Epithelial cell of proximal tubule (primary cell): ENCODE data around the gene CST5. TPM values are rescaled to one million over a fixed set of nuclear protein-coding genes. Genes with fewer than 3 reads are reported as not detected.
"Not testable (repeated sequence)": the region's sequence is repeated elsewhere in the genome, so short reads cannot be mapped to it uniquely, and the experiment has no call there.

Source experiments
- DNase-seq: peaks from one replicate; pipeline ENCODE4 v3.0.0-alpha.2; 2011; ENCODE audit warnings: low read depth
- H3K4me3 ChIP-seq: 2 replicates; pipeline ENCODE4 v1.5.1; 2011; ENCODE audit warnings: low read depth, mild to moderate bottlenecking, low read length
- CTCF ChIP-seq: conservative IDR thresholded peaks from 2 replicates; pipeline ENCODE4 v1.5.1; 2012; ENCODE audit warnings: low read depth, mild to moderate bottlenecking, low read length
- total RNA-seq: library from RNA; depleted of rRNA; stranded (reverse); fragments of >200 nt; gene quantifications from 2 replicates; pipeline ENCODE4 v1.2.3, GENCODE V29; 2015

Gene CST5
- total RNA-seq, 1 donor from 2014 or later: not detected

DNA sequence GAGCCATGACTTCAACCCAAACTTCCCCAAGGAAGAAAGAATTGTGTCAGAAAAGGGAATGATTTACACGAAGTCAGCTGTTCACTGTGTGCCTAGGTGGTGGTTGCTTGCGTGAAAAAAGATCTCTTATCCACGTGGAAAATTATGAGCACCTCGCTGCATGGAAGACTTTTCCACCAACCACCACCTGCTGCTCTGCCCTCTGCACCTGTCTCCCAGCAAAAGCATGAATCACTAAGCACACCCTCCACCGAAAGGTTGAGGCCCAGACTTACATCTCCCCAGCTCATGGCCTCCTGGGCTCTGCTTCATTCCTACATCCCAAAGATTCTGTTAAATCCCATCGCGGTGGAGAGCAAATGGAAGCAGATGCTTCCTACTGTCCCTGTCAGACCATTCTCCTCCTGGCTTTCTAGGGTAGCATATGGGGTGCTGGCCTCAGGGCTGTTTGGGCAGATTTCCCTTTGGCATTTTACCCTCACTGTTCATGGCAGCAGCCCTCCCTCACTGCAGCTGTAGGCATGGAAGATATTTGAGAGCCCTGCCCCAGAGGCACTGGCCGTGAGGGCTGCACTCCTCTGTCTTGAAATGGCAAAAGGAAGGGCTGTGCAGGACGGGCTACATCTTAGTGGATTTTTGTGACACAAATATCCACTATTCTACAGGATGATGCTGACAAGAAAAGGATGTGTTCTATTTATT, 37.6 kb upstream of the CST5 start:
- no peak for TF ChIP-seq CTCF
- H3K4me3 ChIP-seq: no peak overlapping the region
- no peak for DNase-seq

GRCh38 chr20:23915844-23916243, 36.3 kb upstream of the CST5 start:
- no peak for TF ChIP-seq CTCF
- no peak for DNase-seq
- no peak overlapping the region for H3K4me3 ChIP-seq

GRCh38 chr20:23914469-23914868, 34.9 kb upstream of the CST5 start:
- not testable (repeated sequence) for DNase-seq, H3K4me3 ChIP-seq

DNA sequence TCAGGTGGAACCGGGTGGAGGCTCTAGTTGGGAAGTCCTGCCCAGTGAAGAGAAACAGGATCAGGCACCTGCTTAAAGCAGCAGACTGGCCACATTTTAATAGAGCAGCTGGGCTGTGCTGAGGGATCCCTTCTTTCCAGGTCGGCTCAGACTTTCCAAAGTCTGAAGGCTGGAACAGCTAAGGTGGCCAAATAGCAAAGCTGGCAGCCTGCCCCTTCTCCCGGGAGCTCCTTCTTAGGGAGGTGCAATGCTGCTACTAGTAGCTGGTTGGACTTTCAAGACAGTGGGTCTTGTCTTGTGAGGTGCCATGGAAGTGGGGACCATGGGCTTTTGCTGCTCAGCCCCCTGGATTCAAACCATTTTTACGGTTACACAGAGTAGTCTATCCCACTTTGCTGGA, 30.7 kb upstream of the CST5 start:
- no peak for TF ChIP-seq CTCF
- H3K4me3 ChIP-seq: no peak overlapping the region
- no peak for DNase-seq

DNA sequence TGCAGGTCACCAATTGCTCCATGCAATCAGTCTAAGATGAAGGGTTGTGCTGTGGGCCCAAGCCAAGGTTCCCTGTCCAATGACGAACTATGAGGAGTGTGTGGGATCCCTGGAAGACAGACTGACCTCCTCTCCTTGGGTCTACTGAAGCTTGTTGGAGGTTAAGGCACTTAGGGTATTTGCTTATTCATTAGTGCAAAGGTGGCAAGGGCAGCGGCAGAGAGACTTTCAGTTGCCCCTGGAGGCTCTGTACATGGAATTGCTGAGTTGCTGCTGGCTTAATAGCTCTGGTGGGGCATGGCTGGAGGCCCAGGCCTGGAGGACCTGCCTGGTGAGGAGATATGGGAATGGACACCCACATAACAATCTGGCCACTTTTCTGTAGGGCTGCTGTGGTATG, 29.8 kb upstream of the CST5 start:
- H3K4me3 ChIP-seq: no peak overlapping the region
- no peak for TF ChIP-seq CTCF
- no peak for DNase-seq

- no peak for TF ChIP-seq CTCF
- no peak overlapping the region for H3K4me3 ChIP-seq
- no peak for DNase-seq
Measured at GRCh38 chr20:23907579-23907978, 28.0 kb upstream of the CST5 start.

- not testable (repeated sequence) for H3K4me3 ChIP-seq, DNase-seq
Measured at GRCh38 chr20:23902396-23902795, 22.8 kb upstream of the CST5 start.

- H3K4me3 ChIP-seq, DNase-seq: not testable (repeated sequence)
Measured at GRCh38 chr20:23890867-23891266, 11.3 kb upstream of the CST5 start.

- TF ChIP-seq CTCF: peak; percentile 81
- DNase-seq: no peak
- H3K4me3 ChIP-seq: no peak overlapping the region
Measured at GRCh38 chr20:23889775-23890187, 10.2 kb upstream of the CST5 start.
